ENCODE data around the gene HSPB9. TPM values are rescaled to one million over a fixed set of nuclear protein-coding genes. Genes with fewer than 3 reads are reported as not detected.

The HSPB9 gene
- polyA plus RNA-seq, 1 experiment, result not detected

DNA sequence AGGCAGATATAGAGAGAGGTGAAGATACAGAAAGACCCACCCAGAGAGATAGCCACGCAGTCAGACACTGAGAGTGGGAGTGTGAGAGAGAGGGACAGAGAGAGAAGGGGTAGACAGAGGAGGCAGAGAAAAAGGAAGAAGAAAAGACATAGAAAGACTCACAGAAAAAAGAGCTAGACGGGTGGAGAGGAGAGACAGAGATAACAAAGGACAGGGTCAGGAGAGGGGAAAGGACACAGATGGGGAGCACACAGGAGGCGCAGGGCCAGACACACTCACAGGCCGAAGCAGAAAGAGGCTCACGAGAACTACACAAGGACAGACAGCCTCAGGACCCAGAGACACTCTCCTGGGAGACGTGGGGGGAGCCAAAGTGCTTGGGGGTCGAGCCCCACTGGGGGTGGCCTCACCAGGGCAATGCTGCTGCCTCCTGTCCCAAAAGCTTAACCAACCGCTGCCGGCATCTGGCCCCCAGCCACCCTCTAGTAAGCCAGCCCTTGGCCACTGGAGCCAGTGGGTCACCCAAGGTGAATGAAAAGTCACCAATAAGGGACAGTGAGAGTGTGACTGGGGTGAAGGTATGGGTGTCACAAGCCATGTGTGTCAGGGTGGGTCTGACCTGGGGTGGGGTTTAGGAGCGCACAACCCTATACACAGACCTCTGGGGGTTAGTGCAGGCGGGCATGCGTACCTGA lies 28.1 kb upstream of the HSPB9 start:
- ChIA-PET CTCF (interaction anchor here (0.6 to 8.4 kb wide), 2 partner anchors 28 to 37 kb away, joined by 3 to 46 read pairs; no protein-coding TSS in a partner anchor), POLR2A (no interaction called here)
- TF ChIP-seq, protein P1, sequence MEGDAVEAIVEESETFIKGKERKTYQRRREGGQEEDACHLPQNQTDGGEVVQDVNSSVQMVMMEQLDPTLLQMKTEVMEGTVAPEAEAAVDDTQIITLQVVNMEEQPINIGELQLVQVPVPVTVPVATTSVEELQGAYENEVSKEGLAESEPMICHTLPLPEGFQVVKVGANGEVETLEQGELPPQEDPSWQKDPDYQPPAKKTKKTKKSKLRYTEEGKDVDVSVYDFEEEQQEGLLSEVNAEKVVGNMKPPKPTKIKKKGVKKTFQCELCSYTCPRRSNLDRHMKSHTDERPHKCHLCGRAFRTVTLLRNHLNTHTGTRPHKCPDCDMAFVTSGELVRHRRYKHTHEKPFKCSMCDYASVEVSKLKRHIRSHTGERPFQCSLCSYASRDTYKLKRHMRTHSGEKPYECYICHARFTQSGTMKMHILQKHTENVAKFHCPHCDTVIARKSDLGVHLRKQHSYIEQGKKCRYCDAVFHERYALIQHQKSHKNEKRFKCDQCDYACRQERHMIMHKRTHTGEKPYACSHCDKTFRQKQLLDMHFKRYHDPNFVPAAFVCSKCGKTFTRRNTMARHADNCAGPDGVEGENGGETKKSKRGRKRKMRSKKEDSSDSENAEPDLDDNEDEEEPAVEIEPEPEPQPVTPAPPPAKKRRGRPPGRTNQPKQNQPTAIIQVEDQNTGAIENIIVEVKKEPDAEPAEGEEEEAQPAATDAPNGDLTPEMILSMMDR (IDR thresholded peaks at IDR 0.05; ENCODE audit: insufficient read depth, low read depth, low read length), result no peak
- no peaks in the 10 kb centered on the region for H3K36me3 ChIP-seq (ENCODE audit: control insufficient read depth, insufficient read depth, low read length)
- H3K27me3 ChIP-seq (ENCODE audit: control insufficient read depth, insufficient read depth, low read length), result peaks cover 25% of the 10 kb centered on the region
- DNase-seq (ENCODE audit: low read depth), result no peak
- H3K4me3 ChIP-seq (ENCODE audit: low read depth, low read length), result no peak overlapping the region

DNA sequence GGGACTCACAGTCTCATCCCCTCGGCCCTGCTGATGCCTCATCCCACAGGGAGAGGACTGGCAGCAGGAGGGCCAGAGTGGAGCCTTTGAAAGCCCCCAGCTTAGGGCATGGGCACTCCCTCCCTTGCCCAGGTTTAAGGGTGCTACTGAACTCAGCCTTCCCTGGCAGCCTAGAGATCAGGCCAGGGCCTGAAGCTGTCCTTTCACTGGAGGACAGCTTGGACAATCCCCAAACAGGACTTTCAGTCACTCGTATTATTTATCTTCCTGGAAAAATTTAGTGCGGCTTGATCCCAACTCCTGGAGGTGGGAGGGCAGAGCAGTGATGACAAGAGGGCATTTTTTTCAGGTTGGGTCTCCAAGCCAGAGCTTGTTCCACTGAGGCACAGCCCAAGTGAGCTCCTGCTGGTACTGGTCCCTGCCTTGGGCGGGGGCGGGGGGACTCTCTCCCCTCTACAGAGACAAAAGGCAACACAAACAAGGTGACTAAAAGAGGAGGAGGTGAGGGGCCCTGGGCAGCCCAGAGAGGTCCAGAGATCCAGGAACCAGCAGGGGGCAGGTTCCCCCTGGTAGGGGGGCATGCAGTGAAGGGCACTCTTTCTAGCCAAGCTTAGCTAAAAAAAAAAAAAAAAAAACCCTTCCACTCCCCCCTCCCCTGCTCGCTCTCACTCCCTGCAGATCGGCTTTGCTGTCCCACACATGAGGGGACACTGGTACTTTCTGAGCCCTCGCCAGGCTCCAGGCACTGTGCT lies 26.1 kb upstream of the HSPB9 start:
- ChIA-PET POLR2A (no interaction called here), CTCF (interaction anchor here (1.6 to 8.4 kb wide), 2 partner anchors 9 to 30 kb away, joined by 3 to 46 read pairs; no protein-coding TSS in a partner anchor)
- Histone ChIP-seq H3K36me3 (ENCODE audit: control insufficient read depth, insufficient read depth, low read length) (no peaks in the 10 kb centered on the region), H3K27me3 (ENCODE audit: control insufficient read depth, insufficient read depth, low read length) (peaks cover 22% of the 10 kb centered on the region), H3K4me3 (ENCODE audit: low read depth, low read length) (no peak overlapping the region)
- no peak for DNase-seq (ENCODE audit: low read depth)
- TF ChIP-seq, protein P1 (IDR thresholded peaks at IDR 0.05; ENCODE audit: insufficient read depth, low read depth, low read length), result no peak

DNA sequence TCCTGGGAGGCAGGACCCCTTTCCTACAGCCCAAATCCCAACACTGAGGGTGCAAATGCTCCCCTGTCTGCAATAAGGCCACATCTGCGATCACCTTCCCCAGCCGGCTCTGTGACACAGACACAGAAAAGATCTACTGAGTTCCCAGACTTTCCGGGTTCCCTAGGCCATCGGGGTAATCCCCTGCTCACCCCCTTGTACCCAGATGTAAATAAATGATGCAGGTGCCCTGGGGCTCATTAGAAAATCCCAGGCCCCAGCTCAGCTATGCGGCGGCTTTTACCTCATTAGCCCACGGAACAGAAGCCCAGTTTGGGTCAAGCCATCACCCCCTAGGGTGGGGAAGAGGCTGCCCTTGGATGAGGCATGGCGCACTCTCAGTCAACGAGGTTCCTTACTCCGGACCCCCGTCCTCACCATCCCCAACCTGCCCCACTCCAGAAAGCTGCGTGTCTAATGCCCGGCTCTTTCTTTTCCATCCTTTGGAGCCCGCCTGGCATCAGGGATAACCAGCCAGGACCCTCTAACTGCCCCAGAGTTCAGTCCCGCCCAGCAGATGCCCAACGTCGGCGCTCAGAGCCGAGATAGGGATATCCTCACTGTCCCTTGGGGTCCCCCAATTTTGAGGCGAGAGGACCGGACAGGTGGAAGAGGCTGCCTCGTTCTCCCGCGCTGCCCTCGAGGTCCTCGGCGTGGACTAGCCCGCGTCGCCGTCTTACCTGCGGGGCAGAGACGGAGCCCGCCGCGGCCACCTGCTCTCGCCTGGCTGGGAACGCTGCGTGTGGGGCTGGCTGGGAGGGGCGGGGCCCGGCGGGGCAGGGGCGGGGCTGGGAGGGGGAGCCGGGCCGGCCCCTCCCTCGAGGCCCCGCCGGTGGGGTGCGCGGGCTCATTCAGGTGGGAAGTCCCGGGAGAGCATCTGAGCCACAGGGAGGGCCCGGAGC lies 24.6 kb upstream of the HSPB9 start, which contains the start of gene ZNF385C:
ZNF385C (minus strand) TSS at position 783 of the 941 bp plus-strand sequence. CDS start 35,417 bp downstream, outside the sequence.
- POLR2A ChIA-PET, result no interaction called here
- peaks cover 19% of the 10 kb centered on the region for H3K27me3 ChIP-seq (ENCODE audit: control insufficient read depth, insufficient read depth, low read length)
- H3K4me3 ChIP-seq (ENCODE audit: low read depth, low read length), result no peak within 1 kb of the TSS
- CTCF ChIA-PET, result interaction anchor here (1.1 to 8.4 kb wide), 3 partner anchors 8 to 31 kb away, joined by 5 to 46 read pairs (median 32); partner anchors contain the start of gene DHX58
- H3K36me3 ChIP-seq (ENCODE audit: control insufficient read depth, insufficient read depth, low read length), result no peaks in the 10 kb centered on the region
- DNase-seq (ENCODE audit: low read depth), result no peak
- TF ChIP-seq, protein P1 (IDR thresholded peaks at IDR 0.05; ENCODE audit: insufficient read depth, low read depth, low read length), result no peak

DNA sequence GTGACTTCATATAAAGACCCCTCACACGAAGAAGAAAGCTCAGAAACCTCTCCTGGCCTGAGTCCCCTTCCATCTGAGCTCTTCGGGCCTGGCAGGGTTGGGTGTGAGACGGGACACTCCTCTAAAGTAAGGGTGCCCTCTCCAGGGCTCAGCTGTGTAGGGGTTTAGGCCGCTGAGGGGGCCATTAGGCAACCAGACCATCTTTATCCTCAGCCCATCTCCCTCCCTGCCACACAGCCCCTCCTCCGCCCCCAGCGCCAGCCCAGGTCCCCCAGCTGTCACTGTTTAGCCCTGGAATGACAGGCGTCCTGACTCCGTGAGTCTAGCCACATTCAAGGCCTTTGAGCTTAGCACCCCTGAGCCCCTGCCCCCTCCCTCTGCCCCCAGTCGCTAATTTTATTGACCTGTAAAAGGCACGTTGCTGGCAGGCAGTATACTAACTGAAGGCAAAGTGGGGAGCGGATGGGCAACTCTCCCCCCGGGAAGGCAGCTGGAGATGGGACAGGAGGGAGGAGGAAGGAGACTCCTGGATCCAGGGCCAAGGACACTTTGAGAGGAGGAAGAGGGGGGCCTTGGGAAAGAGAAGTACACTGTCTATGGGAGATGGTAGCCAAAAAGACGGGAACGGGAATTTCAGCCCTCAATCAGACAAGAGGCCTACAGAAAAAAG lies 23.7 kb upstream of the HSPB9 start:
- POLR2A ChIA-PET, result no interaction called here
- no peak for DNase-seq (ENCODE audit: low read depth)
- TF ChIP-seq, protein P1 (IDR thresholded peaks at IDR 0.05; ENCODE audit: insufficient read depth, low read depth, low read length), result no peak
- CTCF ChIA-PET, result interaction anchor here (1.1 to 8.4 kb wide), 3 partner anchors 9 to 32 kb away, joined by 5 to 46 read pairs (median 32); partner anchors contain the start of gene DHX58
- peaks cover 19% of the 10 kb centered on the region for H3K27me3 ChIP-seq (ENCODE audit: control insufficient read depth, insufficient read depth, low read length)
- no peaks in the 10 kb centered on the region; the same call in 1 of the 2 replicates for H3K36me3 ChIP-seq (ENCODE audit: control insufficient read depth, insufficient read depth, low read length)
- H3K4me3 ChIP-seq (ENCODE audit: low read depth, low read length), result no peak overlapping the region
